H1 (cell line): Measurements from ENCODE around the gene ASTN1. TPM values are rescaled to one million over a fixed set of nuclear protein-coding genes. Genes with fewer than 3 reads are reported as not detected.

Experiments
- CTCF ChIA-PET: fragments of 300-600 bp; sonication (Branson Sonifier 250); formaldehyde crosslinking; loops from one replicate; lab custom pipeline; 2021; ENCODE audit not compliant: partially characterized antibody; lab: Charles Lee
- POLR2A ChIA-PET: fragments of 300-600 bp; sonication (Branson Sonifier 250); formaldehyde crosslinking; loops from one replicate; lab custom pipeline; 2021; ENCODE audit warnings: inconsistent platforms; ENCODE audit not compliant: partially characterized antibody; lab: Charles Lee
- DNase-seq, 2 experiments: peaks; one replicate each; pipeline versions ENCODE4 v3.0.0 to v3.0.0-alpha.2; 2010 to 2022; ENCODE audit warnings: low spot score in 2 of 2, low read depth in 1 of 2, mixed read lengths in 1 of 2
- FAIRE-seq: peaks from 2 replicates; lab custom pipeline; 2011; peaks lifted over from hg19 to GRCh38; lab: Jason Lieb, UNC
- H2AFZ ChIP-seq: 2 replicates; pipeline ENCODE4 v1.8.1; 2012; ENCODE audit warnings: low read length, inconsistent platforms
- H2AK5ac ChIP-seq: 2 replicates; pipeline ENCODE4 v1.6.1; 2013; ENCODE audit warnings: low read depth, low read length
- H2BK120ac ChIP-seq: replicated peaks from 2 replicates; pipeline ENCODE3; 2013; ENCODE audit warnings: low read depth, low read length, inconsistent platforms
- H2BK12ac ChIP-seq: 2 replicates; pipeline ENCODE4 v1.6.1; 2013; ENCODE audit warnings: low read depth, low read length
- H2BK15ac ChIP-seq: 2 replicates; pipeline ENCODE4 v1.6.1; 2013; ENCODE audit warnings: low read length
- H2BK20ac ChIP-seq: 2 replicates; pipeline ENCODE4 v1.6.1; 2013; ENCODE audit warnings: low read length
- H2BK5ac ChIP-seq: 2 replicates; pipeline ENCODE4 v1.6.1; 2013; ENCODE audit warnings: low read depth, low read length
- H3K14ac ChIP-seq: 2 replicates; pipeline ENCODE4 v1.6.1; 2013; ENCODE audit warnings: inconsistent platforms; ENCODE audit not compliant: insufficient read length
- H3K18ac ChIP-seq: 2 replicates; pipeline ENCODE4 v1.6.1; 2013; ENCODE audit warnings: low read length; ENCODE audit errors: extremely low read depth
- H3K23ac ChIP-seq: 2 replicates; pipeline ENCODE4 v1.6.1; 2013; ENCODE audit warnings: inconsistent platforms; ENCODE audit not compliant: insufficient read length
- H3K23me2 ChIP-seq: 2 replicates; pipeline ENCODE4 v1.6.1; 2013; ENCODE audit warnings: low read depth, low read length
- H3K27ac ChIP-seq: 2 replicates; pipeline ENCODE4 v1.6.1; 2011; ENCODE audit warnings: low read depth, low read length, inconsistent platforms
- H3K27me3 ChIP-seq, 4 experiments: replicated peaks in 1 of 4; 1 replicate in 1 of 4; 2 replicates in 3 of 4; pipeline versions ENCODE4 v1.6.1 to v1.8.1; 2011 to 2013; ENCODE audit warnings: low read length in 3 of 4, mild to moderate bottlenecking in 3 of 4, inconsistent platforms in 2 of 4, mixed read lengths in 2 of 4, moderate library complexity in 1 of 4; ENCODE audit not compliant: control insufficient read depth in 3 of 4, insufficient read depth in 3 of 4; ENCODE audit errors: extremely low read depth in 1 of 4
- H3K36me3 ChIP-seq, 4 experiments: 2 replicates each; pipeline versions ENCODE4 v1.6.1 to v1.8.1; 2011 to 2013; ENCODE audit warnings: mild to moderate bottlenecking in 4 of 4, low read length in 3 of 4, moderate library complexity in 2 of 4, control low read depth in 1 of 4, inconsistent platforms in 1 of 4; ENCODE audit not compliant: insufficient read depth in 4 of 4, control insufficient read depth in 2 of 4
- H3K4ac ChIP-seq: replicated peaks from 2 replicates; pipeline ENCODE3; 2013; ENCODE audit warnings: low read length, low read depth, mixed read lengths, inconsistent platforms; ENCODE audit not compliant: insufficient read length
- H3K4me1 ChIP-seq, 4 experiments: replicated peaks in 1 of 4; 1 replicate in 1 of 4; 2 replicates in 3 of 4; pipeline versions ENCODE4 v1.6.1 to v1.8.1; 2011 to 2013; ENCODE audit warnings: low read length in 3 of 4, inconsistent platforms in 2 of 4, mixed read lengths in 1 of 4; ENCODE audit not compliant: insufficient read depth in 4 of 4, control insufficient read depth in 3 of 4
- H3K4me2 ChIP-seq, 2 experiments: 2 replicates each; pipeline versions ENCODE4 v1.6.1 to v1.8.1; 2011 to 2013; ENCODE audit warnings: low read depth in 2 of 2, low read length in 2 of 2, control low read depth in 1 of 2, inconsistent platforms in 1 of 2, mild to moderate bottlenecking in 1 of 2; ENCODE audit not compliant: insufficient read depth in 1 of 2
- H3K4me3 ChIP-seq, 4 experiments: fragments of 200-600, 300-600 bp in 1 of 4; sonication (generic), shearing (Covaris generic), sonication (Bioruptor Twin) in 1 of 4; 2 replicates each; pipeline versions ENCODE4 v1.5.1 to v1.8.1; 2011 to 2016; ENCODE audit warnings: low read length in 4 of 4, low read depth in 3 of 4, control low read depth in 2 of 4, inconsistent platforms in 2 of 4, mild to moderate bottlenecking in 2 of 4, mixed read lengths in 1 of 4, moderate library complexity in 1 of 4; ENCODE audit not compliant: insufficient read depth in 2 of 4; ENCODE audit errors: extremely low read depth in 1 of 4
- H3K56ac ChIP-seq: replicated peaks from 2 replicates; pipeline ENCODE3; 2013; ENCODE audit warnings: low read depth, mild to moderate bottlenecking, mixed read lengths, low read length, inconsistent platforms; ENCODE audit not compliant: insufficient read length
- H3K79me1 ChIP-seq: 2 replicates; pipeline ENCODE4 v1.6.1; 2013; ENCODE audit warnings: low read depth, low read length, control low read depth
- H3K79me2 ChIP-seq, 2 experiments: 2 replicates each; pipeline versions ENCODE4 v1.6.1 to v1.8.1; 2012 to 2013; ENCODE audit warnings: low read length in 2 of 2, mild to moderate bottlenecking in 2 of 2, inconsistent platforms in 1 of 2; ENCODE audit not compliant: insufficient read depth in 2 of 2, control insufficient read depth in 1 of 2
- H3K9ac ChIP-seq, 4 experiments: replicated peaks in 1 of 4; 1 replicate in 1 of 4; 2 replicates in 3 of 4; pipeline versions ENCODE4 v1.6.1 to v1.8.1; 2011 to 2013; ENCODE audit warnings: low read depth in 3 of 4, low read length in 3 of 4, control low read depth in 2 of 4, mild to moderate bottlenecking in 2 of 4, moderate library complexity in 2 of 4, inconsistent platforms in 1 of 4; ENCODE audit errors: extremely low read depth in 1 of 4
- H3K9me3 ChIP-seq, 2 experiments: 2 replicates each; pipeline versions ENCODE4 v1.6.1 to v1.8.1; 2012 to 2013; ENCODE audit warnings: mild to moderate bottlenecking in 2 of 2, moderate library complexity in 2 of 2, control low read depth in 1 of 2, inconsistent platforms in 1 of 2, low read depth in 1 of 2, low read length in 1 of 2, mixed read lengths in 1 of 2; ENCODE audit not compliant: insufficient read depth in 2 of 2
- H4K20me1 ChIP-seq, 2 experiments: replicated peaks in 1 of 2; 2 replicates each; pipeline versions ENCODE3 to v1.8.1; 2011 to 2013; ENCODE audit warnings: inconsistent platforms in 2 of 2, low read length in 2 of 2, mild to moderate bottlenecking in 1 of 2; ENCODE audit not compliant: insufficient read depth in 2 of 2, control insufficient read depth in 1 of 2
- H4K5ac ChIP-seq: 2 replicates; pipeline ENCODE4 v1.6.1; 2013; ENCODE audit warnings: low read length, low read depth, mixed read lengths, inconsistent platforms; ENCODE audit not compliant: insufficient read length
- H4K8ac ChIP-seq: 2 replicates; pipeline ENCODE4 v1.8.0; 2013; ENCODE audit warnings: mild to moderate bottlenecking, moderate library complexity, low read length, inconsistent platforms; ENCODE audit not compliant: insufficient read depth; ENCODE audit errors: extremely low read depth
- H4K91ac ChIP-seq: replicated peaks from 2 replicates; pipeline ENCODE3; 2013; ENCODE audit warnings: low read length, mixed read lengths, inconsistent platforms; ENCODE audit not compliant: insufficient read length
- ATF2 ChIP-seq: IDR thresholded peaks from 2 replicates; pipeline ENCODE4 v1.6.1; 2012; ENCODE audit warnings: low read length, inconsistent platforms
- EGR1 ChIP-seq: IDR thresholded peaks from 2 replicates; pipeline ENCODE4 v1.6.1; 2011; ENCODE audit warnings: low read depth, low read length, borderline replicate concordance
- MAFK ChIP-seq: IDR thresholded peaks from 2 replicates; pipeline ENCODE4 v1.6.1; 2012; ENCODE audit warnings: low read depth, mild to moderate bottlenecking, improper control_type of control experiment, low read length
- SIX5 ChIP-seq: IDR thresholded peaks from 2 replicates; pipeline ENCODE4 v1.6.1; 2011; ENCODE audit warnings: mild to moderate bottlenecking, low read depth, low read length
- TAF7 ChIP-seq: optimal IDR thresholded peaks from 2 replicates; pipeline ENCODE3; 2011; ENCODE audit warnings: low read depth, mild to moderate bottlenecking, inconsistent platforms, low read length, moderate library complexity, borderline replicate concordance
- YY1 ChIP-seq: IDR thresholded peaks from 2 replicates; pipeline ENCODE4 v1.6.1; 2011; ENCODE audit warnings: low read depth, mild to moderate bottlenecking, low read length
- WGBS, 2 experiments: shearing (Covaris generic) in 1 of 2; methylation state at CpG; one replicate each; pipeline versions ENCODE4 v1.1.6 to v1.1.7; 2013 to 2015; ENCODE audit warnings: low lambda C conversion rate in 2 of 2, mixed read lengths in 2 of 2, inconsistent platforms in 1 of 2, low coverage in 1 of 2, missing lambda C conversion rate in 1 of 2; ENCODE audit not compliant: insufficient replicate concordance in 2 of 2, insufficient coverage in 1 of 2, insufficient read length in 1 of 2; ENCODE audit errors: extremely low coverage in 1 of 2, missing lambda C conversion rate in 1 of 2; 5-methylcytosine and 5-hydroxymethylcytosine counted together
- polyA plus RNA-seq, 7 experiments: library from polyadenylated mRNA; depleted of rRNA in 3 of 7; stranded (reverse) in 5 of 7; unstranded in 2 of 7; fragments of >200 nt in 5 of 7; fragments of 200-250 nt in 2 of 7; gene quantifications; 1 replicate in 5 of 7; 2 replicates in 1 of 7; 4 replicates in 1 of 7; pipeline versions ENCODE4 v1.2.1 to v1.2.3, GENCODE V29; 2011 to 2013; ENCODE audit warnings: missing spikeins in 2 of 7, mixed read lengths in 2 of 7
- total RNA-seq: library from RNA; stranded (reverse); fragmentation: NEBNext Ultra II Directional; extraction: Animal tissue kit (Norgen Biotek cat#: 25700); gene quantifications from 2 replicates; pipeline ENCODE4 v1.2.1, GENCODE V29; 2021

ASTN1 gene
- total and polyA plus RNA-seq, 2 of the 8 experiments (the other 6 are each of a cell fraction or from before 2014, with no cell fraction given) = 2.9 to 4.1 TPM

GRCh38 chr1:177142010-177142409, 22.5 kb downstream of the ASTN1 start:
- POLR2A ChIA-PET = interaction anchor here (0.8 kb wide), 1 partner anchor 21 kb away, joined by 3 read pairs; no protein-coding TSS in a partner anchor
- Histone ChIP-seq H2AFZ (no peak overlapping the region), H3K27ac (no peak overlapping the region), H2BK5ac (no peak overlapping the region), H3K23me2 (no peaks in the 10 kb centered on the region), H4K91ac (no peak overlapping the region), H2AK5ac (no peak overlapping the region), H4K8ac (no peak overlapping the region), H3K4me2 (no peak overlapping the region), H3K79me2 (no peaks in the 10 kb centered on the region), H3K4ac (no peak overlapping the region), H3K36me3 (no peaks in the 10 kb centered on the region), H3K27me3 (no peaks in the 10 kb centered on the region), H4K20me1 (no peaks in the 10 kb centered on the region), H3K18ac (no peak overlapping the region), H3K4me3 (no peak overlapping the region), H3K79me1 (no peaks in the 10 kb centered on the region), H2BK120ac (no peak overlapping the region), H2BK20ac (no peak overlapping the region), H3K56ac (no peak overlapping the region), H4K5ac (no peak overlapping the region), H2BK15ac (no peak overlapping the region), H3K23ac (no peak overlapping the region), H3K9me3 (no peaks in the 10 kb centered on the region), H3K14ac (no peak overlapping the region), H3K4me1 (peaks cover 0 to 7% (median 3%) of the 10 kb centered on the region in 4 experiments; a peak in 2 of 7 replicates), H2BK12ac (no peak overlapping the region), H3K9ac (no peak overlapping the region)
- FAIRE-seq = no peak
- CTCF ChIA-PET = interaction anchor here (0.9 to 2.2 kb wide), 2 partner anchors 40 to 241 kb away, joined by 3 to 7 read pairs; no protein-coding TSS in a partner anchor
- no peak for TF ChIP-seq SIX5
- no peak for TF ChIP-seq ATF2
- TF ChIP-seq TAF7 = no peak
- TF ChIP-seq YY1 = no peak
- peak; percentile 57; the same call in 1 of the 2 replicates for TF ChIP-seq MAFK
- TF ChIP-seq EGR1 = no peak
- 96% methylated on average over 1 of the region's 1 CpG; no CpG with 5 or more reads in 1 of the 2 experiments for WGBS, 2 experiments
- DNase-seq = no peak
